ENCODE results near the gene NFASC. TPM values are rescaled to one million over a fixed set of nuclear protein-coding genes. Genes with fewer than 3 reads are reported as not detected.

Gene NFASC
- total and polyA plus RNA-seq, 9 of the 15 experiments (the other 6 are each of a cell fraction or from before 2014, with no cell fraction given): 0.03 to 0.16 (median 0.06) TPM; not detected in 6

DNA sequence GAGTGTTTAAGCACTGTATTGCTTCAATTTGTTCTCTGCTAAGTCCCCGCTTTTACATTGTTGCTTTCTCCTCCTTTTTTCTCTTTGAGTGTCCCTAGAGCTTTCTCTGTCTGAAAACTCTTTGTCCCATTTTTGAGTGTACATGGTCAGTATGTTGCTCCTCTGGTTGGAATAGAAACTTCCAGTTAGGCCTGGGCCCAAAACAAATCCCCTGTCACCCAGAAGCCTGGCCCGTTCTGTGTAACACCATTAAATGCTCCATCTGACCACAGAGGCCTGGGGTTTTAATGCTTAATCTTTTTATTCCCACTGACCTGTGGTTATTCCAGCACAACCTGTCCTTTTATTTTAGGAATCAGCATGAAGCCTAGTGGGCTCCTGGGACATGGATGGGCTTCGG lies 28.3 kb upstream of the NFASC start:
- POLR2A ChIA-PET: no interaction called here
- Histone ChIP-seq H3K9ac (ENCODE audit: insufficient read depth in 1 of 2, low read depth in 2 of 2, low read length in 2 of 2) (no peak overlapping the region), H3K4me3 (no peak overlapping the region), H3K27me3 (ENCODE audit: control insufficient read depth in 2 of 2, insufficient read depth in 2 of 2, low read length in 2 of 2) (peaks cover 14 to 18% of the 10 kb centered on the region in 2 experiments), H3K9me3 (replicated peaks; ENCODE audit: control insufficient read depth, insufficient read depth, low read depth, low read length) (no peaks in the 10 kb centered on the region), H3K4me1 (replicated peaks in 1 of 2; ENCODE audit: control insufficient read depth in 2 of 2, insufficient read depth in 2 of 2, low read length in 2 of 2) (no peaks in the 10 kb centered on the region), H3K4me2 (ENCODE audit: insufficient read depth, low read length) (no peak overlapping the region), H3K27ac (ENCODE audit: extremely low read depth, low read depth, low read length) (no peak overlapping the region), H3K9me1 (ENCODE audit: control insufficient read depth, insufficient read depth, low read length) (no peaks in the 10 kb centered on the region), H3K36me3 (ENCODE audit: control insufficient read depth, insufficient read depth, low read length) (no peaks in the 10 kb centered on the region), H4K20me1 (replicated peaks; ENCODE audit: control insufficient read depth, insufficient read depth, low read length) (peaks cover 19% of the 10 kb centered on the region; the same call in 1 of the 2 replicates), H2AFZ (ENCODE audit: low read depth, low read length) (no peak overlapping the region), H3K79me2 (ENCODE audit: control insufficient read depth, insufficient read depth, low read length) (no peaks in the 10 kb centered on the region)
- ATAC-seq (no peak), DNase-seq (ENCODE audit: extremely low read depth in 1 of 4, low spot score in 3 of 4) (no peak), FAIRE-seq (no peak)
- intact Hi-C loops (cut with micrococcal nuclease) (no loop called here), in situ Hi-C loops (cut with MboI) (no loop called here)
- WGBS (ENCODE audit: insufficient coverage, low coverage, missing lambda C conversion rate): 3% methylated on average over 3 of the region's 3 CpGs
- CTCF ChIA-PET (ENCODE audit: low intra/inter-chr PET ratio): no interaction called here
- TF ChIP-seq SAP30 (IDR thresholded peaks at IDR 0.05; ENCODE audit: borderline replicate concordance, insufficient read depth, low read depth, low read length, poor library complexity, severe bottlenecking): no peak
- no peak for TF ChIP-seq SRSF7 (optimal IDR thresholded peaks at IDR 0.05; ENCODE audit: low read depth, low read length)
- TF ChIP-seq THRAP3 (IDR thresholded peaks at IDR 0.05; ENCODE audit: borderline replicate concordance): no peak
- TF ChIP-seq, protein P1, sequence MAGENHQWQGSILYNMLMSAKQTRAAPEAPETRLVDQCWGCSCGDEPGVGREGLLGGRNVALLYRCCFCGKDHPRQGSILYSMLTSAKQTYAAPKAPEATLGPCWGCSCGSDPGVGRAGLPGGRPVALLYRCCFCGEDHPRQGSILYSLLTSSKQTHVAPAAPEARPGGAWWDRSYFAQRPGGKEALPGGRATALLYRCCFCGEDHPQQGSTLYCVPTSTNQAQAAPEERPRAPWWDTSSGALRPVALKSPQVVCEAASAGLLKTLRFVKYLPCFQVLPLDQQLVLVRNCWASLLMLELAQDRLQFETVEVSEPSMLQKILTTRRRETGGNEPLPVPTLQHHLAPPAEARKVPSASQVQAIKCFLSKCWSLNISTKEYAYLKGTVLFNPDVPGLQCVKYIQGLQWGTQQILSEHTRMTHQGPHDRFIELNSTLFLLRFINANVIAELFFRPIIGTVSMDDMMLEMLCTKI (IDR thresholded peaks at IDR 0.05; ENCODE audit: partially characterized antibody): no peak
- BruUV-seq (replicated peaks): no TSS peak

DNA sequence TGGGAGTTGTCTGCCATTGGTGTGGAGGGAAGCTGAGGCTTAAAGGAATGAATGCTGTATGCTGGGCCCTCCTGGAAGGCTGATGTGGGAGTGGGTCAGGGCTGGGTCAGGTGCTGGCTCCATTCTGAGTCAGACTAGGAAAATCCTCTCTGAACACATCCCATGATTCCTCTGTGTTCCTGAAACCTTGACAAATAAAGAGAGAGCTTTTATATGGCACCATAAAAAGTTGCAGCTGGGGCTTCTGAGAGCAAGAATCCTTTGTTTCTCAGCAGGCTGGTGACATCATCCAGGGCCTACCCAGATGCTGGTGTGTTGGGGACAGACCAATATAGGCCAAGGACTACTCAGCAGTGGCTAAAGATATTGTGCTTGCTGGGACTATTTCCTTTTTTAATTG lies 27.8 kb upstream of the NFASC start:
- Histone ChIP-seq H3K9me3 (replicated peaks; ENCODE audit: control insufficient read depth, insufficient read depth, low read depth, low read length) (no peaks in the 10 kb centered on the region), H3K4me3 (no peak overlapping the region), H3K79me2 (ENCODE audit: control insufficient read depth, insufficient read depth, low read length) (no peaks in the 10 kb centered on the region), H3K9ac (ENCODE audit: insufficient read depth in 1 of 2, low read depth in 2 of 2, low read length in 2 of 2) (no peak overlapping the region), H3K4me1 (replicated peaks in 1 of 2; ENCODE audit: control insufficient read depth in 2 of 2, insufficient read depth in 2 of 2, low read length in 2 of 2) (no peaks in the 10 kb centered on the region), H4K20me1 (replicated peaks; ENCODE audit: control insufficient read depth, insufficient read depth, low read length) (peaks cover 18% of the 10 kb centered on the region; the same call in 1 of the 2 replicates), H3K4me2 (ENCODE audit: insufficient read depth, low read length) (no peak overlapping the region), H3K27me3 (ENCODE audit: control insufficient read depth in 2 of 2, insufficient read depth in 2 of 2, low read length in 2 of 2) (peaks cover 18 to 19% of the 10 kb centered on the region in 2 experiments), H2AFZ (ENCODE audit: low read depth, low read length) (no peak overlapping the region), H3K9me1 (ENCODE audit: control insufficient read depth, insufficient read depth, low read length) (no peaks in the 10 kb centered on the region), H3K36me3 (ENCODE audit: control insufficient read depth, insufficient read depth, low read length) (no peaks in the 10 kb centered on the region), H3K27ac (ENCODE audit: extremely low read depth, low read depth, low read length) (no peak overlapping the region)
- ChIA-PET CTCF (ENCODE audit: low intra/inter-chr PET ratio) (no interaction called here), POLR2A (no interaction called here)
- DNase-seq (ENCODE audit: extremely low read depth in 1 of 4, low spot score in 3 of 4): no peak
- no peak for ATAC-seq
- intact Hi-C loops (cut with micrococcal nuclease) (no loop called here), in situ Hi-C loops (cut with MboI) (no loop called here)
- FAIRE-seq: no peak
- no TSS peak for BruUV-seq (replicated peaks)
- no peak for TF ChIP-seq SREBF1 (IDR thresholded peaks at IDR 0.05; ENCODE audit: borderline replicate concordance, low read depth, low read length)
- no peak for TF ChIP-seq TOE1 (IDR thresholded peaks at IDR 0.05; ENCODE audit: borderline replicate concordance)
- no peak for TF ChIP-seq TOE1 (CRISPR knock-in tag; IDR thresholded peaks at IDR 0.05; ENCODE audit: borderline replicate concordance, low read depth)
- TF ChIP-seq PTTG1 (tag; IDR thresholded peaks at IDR 0.05; ENCODE audit: low read depth): no peak
- TF ChIP-seq SP1 (CRISPR knock-in tag; IDR thresholded peaks at IDR 0.05): no peak
- TF ChIP-seq ZNF133 (CRISPR knock-in tag; IDR thresholded peaks at IDR 0.05): no peak
- TF ChIP-seq HNRNPH1 (optimal IDR thresholded peaks at IDR 0.05; ENCODE audit: low read depth, low read length): no peak

All from K562 (cell line).